Ishikawa (cell line): ENCODE data around the gene TSPAN18.

ENCODE experiments used
- CEBPB ChIP-seq: IDR thresholded peaks from 2 replicates; pipeline ENCODE4 v1.6.1; 2012
- CREB1 ChIP-seq: IDR thresholded peaks from 2 replicates; pipeline ENCODE4 v1.6.1; 2012; ENCODE audit warnings: low read depth
- EGR1 ChIP-seq: IDR thresholded peaks from 2 replicates; pipeline ENCODE4 v1.6.1; 2012
- EP300 ChIP-seq: IDR thresholded peaks from 2 replicates; pipeline ENCODE4 v1.6.1; 2012; ENCODE audit warnings: borderline replicate concordance
- FOXM1 ChIP-seq: IDR thresholded peaks from 2 replicates; pipeline ENCODE4 v1.6.1; 2012; ENCODE audit warnings: low read depth, borderline replicate concordance
- NFIC ChIP-seq: IDR thresholded peaks from 2 replicates; pipeline ENCODE4 v1.6.1; 2012
- RAD21 ChIP-seq: IDR thresholded peaks from 2 replicates; pipeline ENCODE4 v1.6.1; 2012; ENCODE audit warnings: low read depth
- TAF1 ChIP-seq: IDR thresholded peaks from 2 replicates; pipeline ENCODE4 v1.6.1; 2012; ENCODE audit warnings: low read depth, mild to moderate bottlenecking
- TCF12 ChIP-seq: IDR thresholded peaks from 2 replicates; pipeline ENCODE4 v1.6.1; 2012; ENCODE audit warnings: low read depth
- TEAD4 ChIP-seq: IDR thresholded peaks from 2 replicates; pipeline ENCODE4 v1.6.1; 2012
- YY1 ChIP-seq: IDR thresholded peaks from 2 replicates; pipeline ENCODE4 v1.6.1; 2012; ENCODE audit warnings: low read depth
- ZBTB7A ChIP-seq: IDR thresholded peaks from 2 replicates; pipeline ENCODE4 v1.6.1; 2012; ENCODE audit warnings: low read depth
- TF ChIP-seq, protein P1 (sequence below): IDR thresholded peaks from 2 replicates; pipeline ENCODE4 v1.6.1; 2012; ENCODE audit warnings: low read depth, mild to moderate bottlenecking
- TF ChIP-seq, protein P2 (sequence below): IDR thresholded peaks from 2 replicates; pipeline ENCODE4 v1.6.1; 2012
- TF ChIP-seq, protein P3 (sequence below): IDR thresholded peaks from 2 replicates; pipeline ENCODE4 v1.6.1; 2012

TSPAN18 gene

DNA sequence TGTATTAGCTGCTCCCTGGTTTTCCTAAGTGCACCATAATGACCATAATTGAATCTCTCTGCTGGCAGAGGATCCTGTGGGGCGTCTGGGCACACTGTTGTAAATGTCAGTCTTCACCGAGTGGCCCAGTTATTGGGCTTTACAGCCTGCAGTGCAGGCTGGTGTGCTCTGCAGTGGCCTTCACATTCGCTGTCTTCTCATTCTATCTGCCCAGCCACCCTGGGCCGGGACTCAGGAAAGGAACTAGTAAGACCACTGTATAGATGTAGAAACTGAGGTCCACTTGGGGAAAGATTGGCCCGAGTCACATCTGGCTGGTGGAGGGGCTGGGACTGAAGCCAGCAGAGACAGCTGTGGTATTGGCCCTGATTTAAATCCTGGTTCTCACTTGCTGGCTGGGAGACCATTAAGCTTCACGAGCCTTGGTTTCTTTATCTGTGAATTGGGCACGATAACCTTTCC is 49.3 kb downstream of the TSPAN18 start:
- TF ChIP-seq YY1 (no peak), FOXM1 (no peak), CREB1 (no peak), EGR1 (no peak), EP300 (no peak), TCF12 (no peak), RAD21 (no peak), TEAD4 (no peak), NFIC (no peak), CEBPB (no peak), ZBTB7A (no peak), TAF1 (no peak)
- TF ChIP-seq, protein P1, sequence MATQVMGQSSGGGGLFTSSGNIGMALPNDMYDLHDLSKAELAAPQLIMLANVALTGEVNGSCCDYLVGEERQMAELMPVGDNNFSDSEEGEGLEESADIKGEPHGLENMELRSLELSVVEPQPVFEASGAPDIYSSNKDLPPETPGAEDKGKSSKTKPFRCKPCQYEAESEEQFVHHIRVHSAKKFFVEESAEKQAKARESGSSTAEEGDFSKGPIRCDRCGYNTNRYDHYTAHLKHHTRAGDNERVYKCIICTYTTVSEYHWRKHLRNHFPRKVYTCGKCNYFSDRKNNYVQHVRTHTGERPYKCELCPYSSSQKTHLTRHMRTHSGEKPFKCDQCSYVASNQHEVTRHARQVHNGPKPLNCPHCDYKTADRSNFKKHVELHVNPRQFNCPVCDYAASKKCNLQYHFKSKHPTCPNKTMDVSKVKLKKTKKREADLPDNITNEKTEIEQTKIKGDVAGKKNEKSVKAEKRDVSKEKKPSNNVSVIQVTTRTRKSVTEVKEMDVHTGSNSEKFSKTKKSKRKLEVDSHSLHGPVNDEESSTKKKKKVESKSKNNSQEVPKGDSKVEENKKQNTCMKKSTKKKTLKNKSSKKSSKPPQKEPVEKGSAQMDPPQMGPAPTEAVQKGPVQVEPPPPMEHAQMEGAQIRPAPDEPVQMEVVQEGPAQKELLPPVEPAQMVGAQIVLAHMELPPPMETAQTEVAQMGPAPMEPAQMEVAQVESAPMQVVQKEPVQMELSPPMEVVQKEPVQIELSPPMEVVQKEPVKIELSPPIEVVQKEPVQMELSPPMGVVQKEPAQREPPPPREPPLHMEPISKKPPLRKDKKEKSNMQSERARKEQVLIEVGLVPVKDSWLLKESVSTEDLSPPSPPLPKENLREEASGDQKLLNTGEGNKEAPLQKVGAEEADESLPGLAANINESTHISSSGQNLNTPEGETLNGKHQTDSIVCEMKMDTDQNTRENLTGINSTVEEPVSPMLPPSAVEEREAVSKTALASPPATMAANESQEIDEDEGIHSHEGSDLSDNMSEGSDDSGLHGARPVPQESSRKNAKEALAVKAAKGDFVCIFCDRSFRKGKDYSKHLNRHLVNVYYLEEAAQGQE: no peak
- TF ChIP-seq, protein P2, sequence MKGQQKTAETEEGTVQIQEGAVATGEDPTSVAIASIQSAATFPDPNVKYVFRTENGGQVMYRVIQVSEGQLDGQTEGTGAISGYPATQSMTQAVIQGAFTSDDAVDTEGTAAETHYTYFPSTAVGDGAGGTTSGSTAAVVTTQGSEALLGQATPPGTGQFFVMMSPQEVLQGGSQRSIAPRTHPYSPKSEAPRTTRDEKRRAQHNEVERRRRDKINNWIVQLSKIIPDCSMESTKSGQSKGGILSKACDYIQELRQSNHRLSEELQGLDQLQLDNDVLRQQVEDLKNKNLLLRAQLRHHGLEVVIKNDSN: no peak
- TF ChIP-seq, protein P3, sequence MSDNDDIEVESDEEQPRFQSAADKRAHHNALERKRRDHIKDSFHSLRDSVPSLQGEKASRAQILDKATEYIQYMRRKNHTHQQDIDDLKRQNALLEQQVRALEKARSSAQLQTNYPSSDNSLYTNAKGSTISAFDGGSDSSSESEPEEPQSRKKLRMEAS: no peak

DNA sequence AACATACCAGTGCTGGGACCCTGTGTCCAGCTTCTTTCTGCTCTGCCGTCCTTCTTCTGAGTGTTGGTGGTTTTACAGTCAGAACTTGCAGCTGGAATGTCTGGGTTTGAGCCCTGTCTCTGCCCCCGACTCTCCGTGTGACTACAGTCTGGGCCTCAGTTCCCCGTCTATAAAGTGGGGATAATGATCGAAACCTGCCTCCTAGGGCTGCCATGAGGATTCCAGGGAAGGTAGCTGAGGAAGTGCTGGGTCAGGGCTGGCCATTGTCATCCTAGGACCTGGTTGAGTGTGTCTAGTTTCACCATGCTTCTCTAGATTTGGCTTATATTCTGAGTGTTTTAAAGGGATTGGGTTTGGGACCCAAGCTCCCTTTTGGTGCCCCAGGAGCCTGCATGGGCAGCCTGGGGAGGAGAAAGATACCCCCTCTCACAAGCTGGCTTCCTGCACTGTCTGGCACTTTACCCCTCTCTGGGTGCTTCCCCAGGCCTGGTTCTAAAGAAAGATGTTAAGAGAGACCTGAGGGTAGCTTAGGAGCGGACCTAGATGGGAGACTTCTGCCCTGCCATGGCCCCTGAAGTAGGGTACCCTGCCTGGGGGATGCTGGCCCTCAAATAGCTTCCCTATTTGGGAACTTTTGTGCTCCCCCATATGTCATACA is 49.9 kb downstream of the TSPAN18 start:
- TF ChIP-seq RAD21: no peak

DNA sequence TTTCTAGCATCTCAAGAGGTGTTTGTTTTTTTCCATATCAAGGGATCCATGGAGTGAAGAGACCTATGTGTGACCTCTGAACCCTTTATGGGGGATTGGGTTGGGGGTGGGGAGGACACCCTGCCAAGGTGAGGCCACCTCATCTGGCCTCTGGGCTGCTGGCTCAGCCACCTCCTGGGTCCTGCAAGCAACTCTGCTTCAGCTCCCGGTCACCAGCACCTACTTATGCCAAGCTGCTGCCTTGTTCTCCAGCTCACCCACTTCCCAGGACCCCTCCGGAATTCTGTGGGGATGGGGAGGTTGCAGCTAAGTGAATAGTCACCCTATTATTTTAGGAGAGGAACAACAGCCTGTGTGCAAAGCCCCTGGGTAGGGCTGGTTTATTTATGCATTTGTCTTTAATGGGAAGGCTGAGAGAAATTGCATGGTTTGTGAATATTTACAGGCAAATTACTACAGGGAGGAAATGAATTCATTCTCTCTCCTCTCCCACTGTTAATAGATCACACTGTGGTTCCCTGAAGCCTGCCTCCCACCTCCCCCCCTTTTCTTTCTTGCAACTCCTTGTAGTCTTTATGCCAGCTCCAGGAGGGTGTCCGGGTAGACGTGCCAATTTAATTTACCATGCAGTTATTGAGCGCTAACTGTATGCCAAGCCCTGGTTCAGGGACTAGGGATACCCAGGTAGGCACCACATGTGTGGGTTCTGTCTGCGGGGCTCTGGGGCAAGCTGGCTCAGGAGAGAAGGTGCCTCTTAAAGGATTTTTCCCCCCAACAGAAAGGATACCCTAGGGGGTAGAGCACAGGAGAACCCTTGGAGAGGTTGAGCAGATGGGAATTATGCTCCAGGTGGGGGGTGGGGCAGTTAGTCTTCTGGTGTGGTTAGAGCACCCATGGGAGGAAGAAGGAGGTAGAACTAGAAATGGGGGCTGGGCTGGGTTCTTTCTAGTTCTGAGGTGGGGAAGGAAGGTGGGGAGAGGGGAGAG is 50.7 kb downstream of the TSPAN18 start:
- TF ChIP-seq, protein P3: no peak

DNA sequence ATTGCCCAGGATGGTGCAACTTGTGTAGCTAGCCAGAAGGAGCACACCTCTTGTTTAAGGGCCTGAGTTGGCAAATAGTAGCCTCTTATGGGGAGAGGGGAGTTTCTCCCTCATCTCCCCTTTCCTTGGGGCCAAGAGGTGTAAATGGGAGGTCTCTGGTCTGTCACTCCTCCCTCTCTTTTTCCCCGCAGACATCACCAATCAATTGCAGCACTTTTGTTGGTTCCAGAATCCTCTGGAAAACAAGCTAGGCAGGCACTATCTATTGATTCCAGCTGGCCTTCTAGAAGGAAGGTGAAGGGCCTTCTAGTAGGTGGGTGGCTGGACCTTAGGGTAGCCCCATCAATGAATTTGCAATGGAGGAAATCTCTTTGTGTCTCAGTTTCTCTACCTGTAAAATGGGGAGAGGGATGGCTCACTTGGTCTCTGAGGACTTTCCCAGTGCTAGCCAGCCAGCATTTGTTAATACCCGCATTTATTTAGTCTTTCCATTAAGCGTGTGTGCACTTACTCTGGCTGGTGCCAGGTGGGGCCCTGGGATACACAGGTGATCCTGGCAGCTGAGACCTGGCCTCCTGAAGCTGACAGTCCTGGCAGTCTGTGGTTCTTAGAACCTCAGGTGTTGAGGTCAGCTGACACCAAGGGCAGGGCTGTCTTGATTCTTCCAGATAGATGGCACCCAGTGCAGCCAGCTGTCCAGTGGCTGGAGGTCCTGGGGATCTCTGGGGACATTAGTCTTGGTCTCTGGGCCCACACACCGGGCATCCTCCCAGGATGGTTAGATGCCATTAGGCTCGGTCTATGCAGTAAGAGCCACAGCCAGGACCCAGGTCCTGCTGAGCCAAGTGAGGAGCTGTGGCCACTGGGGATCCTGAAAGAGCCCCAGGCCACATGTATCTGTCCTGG is 51.7 kb downstream of the TSPAN18 start:
- TF ChIP-seq, protein P2: no peak
- no peak for TF ChIP-seq ZBTB7A
- TF ChIP-seq TAF1: no peak
- TF ChIP-seq CEBPB: no peak
- TF ChIP-seq, protein P3: no peak
- no peak for TF ChIP-seq CREB1
- TF ChIP-seq FOXM1: no peak
- no peak for TF ChIP-seq RAD21
- no peak for TF ChIP-seq TCF12
- TF ChIP-seq EGR1: no peak
- TF ChIP-seq, protein P1: no peak
- TF ChIP-seq TEAD4: no peak
- TF ChIP-seq YY1: no peak
- TF ChIP-seq NFIC: no peak
- no peak for TF ChIP-seq EP300
